Panc1 (cell line): ENCODE measurements around the gene KCNIP4.

Experiments
- CTCF ChIP-seq: fragments of 450-650 bp; IDR thresholded peaks from 2 replicates; pipeline ENCODE4 v1.5.1; 2017; ENCODE audit warnings: mild to moderate bottlenecking
- POLR2AphosphoS5 ChIP-seq: IDR thresholded peaks from 2 replicates; pipeline ENCODE4 v1.6.1; 2012; ENCODE audit warnings: mild to moderate bottlenecking, low read depth, low read length, moderate library complexity
- REST ChIP-seq, 2 experiments: IDR thresholded peaks; 2 replicates each; pipeline ENCODE4 v1.6.1; 2011 to 2012; ENCODE audit warnings: low read depth in 2 of 2, control low read depth in 1 of 2, low read length in 1 of 2, mild to moderate bottlenecking in 1 of 2, moderate library complexity in 1 of 2; ENCODE audit not compliant: insufficient read depth in 1 of 2
- SIN3A ChIP-seq: IDR thresholded peaks from 2 replicates; pipeline ENCODE4 v1.6.1; 2012; ENCODE audit warnings: low read depth, mild to moderate bottlenecking, low read length, moderate library complexity, borderline replicate concordance; ENCODE audit not compliant: insufficient read depth

- peak; percentile 30; the same call in 1 of the 2 replicates for TF ChIP-seq CTCF
- TF ChIP-seq REST (IDR thresholded peaks at IDR 0.05; ENCODE audit: insufficient read depth in 1 of 2, low read depth in 2 of 2, low read length in 1 of 2), result no peak
- TF ChIP-seq POLR2AphosphoS5, result no peak
- no peak for TF ChIP-seq SIN3A
Observed at GRCh38 chr4:21790438-21791029, 158.0 kb downstream of the KCNIP4 start.
